GM06990 (cell line): ENCODE measurements around the gene AKAP6.

Experiments used
- DNase-seq: peaks from one replicate; pipeline ENCODE4 v3.0.0-alpha.2; 2011; ENCODE audit not compliant: insufficient read length; ENCODE audit errors: extremely low read depth
- H3K27me3 ChIP-seq: replicated peaks from 2 replicates; pipeline ENCODE4 v1.6.0; 2011; ENCODE audit warnings: low read length; ENCODE audit not compliant: control insufficient read depth, insufficient read depth
- H3K36me3 ChIP-seq: 2 replicates; pipeline ENCODE4 v1.5.1; 2011; ENCODE audit warnings: low read length; ENCODE audit not compliant: control insufficient read depth, insufficient read depth
- H3K4me3 ChIP-seq: replicated peaks from 2 replicates; pipeline ENCODE4 v1.5.1; 2011; ENCODE audit warnings: low read depth, mild to moderate bottlenecking, control low read depth, low read length
- TF ChIP-seq, protein P1 (sequence below): IDR thresholded peaks from 2 replicates; pipeline ENCODE4 v1.5.1; 2011; ENCODE audit warnings: low read length, control low read depth, mild to moderate bottlenecking, inconsistent platforms; ENCODE audit not compliant: insufficient read depth, poor library complexity, severe bottlenecking

AKAP6 gene

GRCh38 chr14:32469388-32470160 is 140.5 kb downstream of the AKAP6 start:
- no peaks in the 10 kb centered on the region for H3K36me3 ChIP-seq
- TF ChIP-seq, protein P1, sequence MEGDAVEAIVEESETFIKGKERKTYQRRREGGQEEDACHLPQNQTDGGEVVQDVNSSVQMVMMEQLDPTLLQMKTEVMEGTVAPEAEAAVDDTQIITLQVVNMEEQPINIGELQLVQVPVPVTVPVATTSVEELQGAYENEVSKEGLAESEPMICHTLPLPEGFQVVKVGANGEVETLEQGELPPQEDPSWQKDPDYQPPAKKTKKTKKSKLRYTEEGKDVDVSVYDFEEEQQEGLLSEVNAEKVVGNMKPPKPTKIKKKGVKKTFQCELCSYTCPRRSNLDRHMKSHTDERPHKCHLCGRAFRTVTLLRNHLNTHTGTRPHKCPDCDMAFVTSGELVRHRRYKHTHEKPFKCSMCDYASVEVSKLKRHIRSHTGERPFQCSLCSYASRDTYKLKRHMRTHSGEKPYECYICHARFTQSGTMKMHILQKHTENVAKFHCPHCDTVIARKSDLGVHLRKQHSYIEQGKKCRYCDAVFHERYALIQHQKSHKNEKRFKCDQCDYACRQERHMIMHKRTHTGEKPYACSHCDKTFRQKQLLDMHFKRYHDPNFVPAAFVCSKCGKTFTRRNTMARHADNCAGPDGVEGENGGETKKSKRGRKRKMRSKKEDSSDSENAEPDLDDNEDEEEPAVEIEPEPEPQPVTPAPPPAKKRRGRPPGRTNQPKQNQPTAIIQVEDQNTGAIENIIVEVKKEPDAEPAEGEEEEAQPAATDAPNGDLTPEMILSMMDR = peak; percentile 16
- DNase-seq = no peak
- H3K27me3 ChIP-seq = no peaks in the 10 kb centered on the region
- no peak overlapping the region for H3K4me3 ChIP-seq

GRCh38 chr14:32470161-32470715 is 141.1 kb downstream of the AKAP6 start:
- TF ChIP-seq, protein P1 = no peak
- no peak for DNase-seq
- Histone ChIP-seq H3K4me3 (no peak overlapping the region), H3K36me3 (no peaks in the 10 kb centered on the region), H3K27me3 (no peaks in the 10 kb centered on the region)

- Histone ChIP-seq H3K4me3 (no peak overlapping the region), H3K27me3 (no peaks in the 10 kb centered on the region), H3K36me3 (no peaks in the 10 kb centered on the region)
- DNase-seq = no peak
- TF ChIP-seq, protein P1 = no peak
Observed at GRCh38 chr14:32471181-32471580, 142.1 kb downstream of the AKAP6 start.

DNA sequence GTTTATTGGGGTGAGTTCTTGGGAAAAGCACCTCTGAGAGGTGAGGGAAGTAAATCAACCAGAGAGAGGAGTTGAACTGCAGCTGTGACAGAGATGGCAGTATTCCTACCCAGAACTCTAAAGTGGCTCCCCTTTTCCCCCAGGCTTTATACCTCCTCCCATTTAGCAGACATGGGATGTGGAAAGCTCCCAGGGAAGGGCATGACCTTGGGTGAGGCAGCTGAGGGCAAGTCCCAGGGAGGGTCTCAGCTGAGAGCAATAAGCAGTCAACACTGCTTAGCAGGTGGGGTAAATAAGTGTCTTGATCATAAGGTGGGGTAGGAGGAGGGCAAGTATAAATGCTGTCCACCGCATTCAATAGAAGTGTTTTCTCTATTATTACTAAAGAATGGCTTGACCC is 143.0 kb downstream of the AKAP6 start:
- no peak overlapping the region for H3K4me3 ChIP-seq
- DNase-seq = no peak
- TF ChIP-seq, protein P1 = no peak
- no peaks in the 10 kb centered on the region for H3K36me3 ChIP-seq
- no peaks in the 10 kb centered on the region for H3K27me3 ChIP-seq

DNA sequence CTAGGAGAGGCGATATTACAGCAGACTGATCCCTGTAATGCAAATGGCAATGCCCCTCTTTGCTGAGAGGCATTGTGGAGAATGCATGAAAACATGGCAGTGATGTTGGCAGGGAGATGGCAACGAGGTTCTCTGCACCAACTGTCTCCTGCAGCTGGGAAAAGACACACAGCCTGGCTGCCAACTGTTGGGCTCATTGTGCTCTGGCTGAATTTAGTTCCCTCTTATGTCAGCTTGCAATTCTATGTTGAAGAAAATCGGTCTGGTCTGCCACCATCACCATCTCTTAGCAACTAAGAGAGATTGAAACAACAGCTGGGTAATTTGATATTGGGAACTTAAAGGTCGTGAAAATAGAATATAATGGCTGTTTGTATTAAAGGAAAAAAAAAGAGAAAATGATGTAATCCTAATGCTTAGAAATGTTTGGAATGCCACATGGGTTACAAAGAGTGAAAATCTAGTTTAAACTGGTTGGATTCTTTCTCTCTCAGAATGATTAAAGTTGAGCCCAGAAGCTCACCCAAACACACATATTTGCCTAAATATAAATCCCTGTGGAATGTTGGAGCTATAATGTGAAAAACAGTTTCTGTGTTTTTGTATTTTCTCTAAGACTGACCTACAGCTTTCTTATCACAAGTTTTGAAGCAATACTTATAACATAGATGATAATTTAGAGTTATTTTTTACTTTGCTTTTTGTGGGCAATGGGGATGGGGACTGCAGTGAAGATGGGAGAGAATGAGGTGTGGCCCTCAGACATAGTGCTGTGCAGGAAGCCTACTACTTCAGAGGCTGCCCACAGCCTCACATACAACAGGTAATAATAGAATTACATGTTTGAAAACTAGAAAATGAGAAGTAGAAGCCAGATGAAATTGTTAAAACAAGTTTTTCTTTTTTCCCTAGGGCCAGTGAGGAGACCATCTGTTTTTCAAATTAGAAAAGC is 143.7 kb downstream of the AKAP6 start:
- no peaks in the 10 kb centered on the region for H3K27me3 ChIP-seq
- H3K36me3 ChIP-seq = no peaks in the 10 kb centered on the region
- TF ChIP-seq, protein P1 = no peak
- DNase-seq = no peak
- no peak overlapping the region for H3K4me3 ChIP-seq
